Endothelial cell of umbilical vein (primary cell): ENCODE measurements around the gene MELTF. TPM values are rescaled to one million over a fixed set of nuclear protein-coding genes. Genes with fewer than 3 reads are reported as not detected.

Source experiments
- BruUV-seq: library from RNA; stranded (reverse); fragments of 400-500 nt; replicated peaks from 2 replicates; lab custom pipeline; 2021; lab: Mats Ljungman, UMichigan
- CTCF ChIA-PET: fragments of 300-600, 350-600 bp; sonication (Branson Sonifier 250); formaldehyde crosslinking; loops from one replicate; lab custom pipeline; 2021; ENCODE audit warnings: antibody characterized with exemption, inconsistent platforms; lab: Charles Lee
- POLR2A ChIA-PET: fragments of 300-600, 350-600 bp; sonication (Branson Sonifier 250); formaldehyde crosslinking; loops from one replicate; lab custom pipeline; 2021; ENCODE audit warnings: antibody characterized with exemption, inconsistent platforms; lab: Charles Lee
- DNase-seq: peaks from one replicate; pipeline ENCODE4 v3.0.0-alpha.2; 2011; ENCODE audit warnings: low read depth, low spot score
- FAIRE-seq: peaks from 2 replicates; lab custom pipeline; 2011; peaks lifted over from hg19 to GRCh38; lab: Jason Lieb, UNC
- H2AFZ ChIP-seq: 2 replicates; pipeline ENCODE4 v1.6.0; 2012; ENCODE audit warnings: low read depth, low read length, control low read depth, inconsistent platforms
- H3K27ac ChIP-seq: 2 replicates; pipeline ENCODE4 v1.5.1; 2011; ENCODE audit warnings: low read depth, mild to moderate bottlenecking, control low read depth, low read length, moderate library complexity; ENCODE audit not compliant: insufficient read depth
- H3K27me3 ChIP-seq, 2 experiments: 2 replicates each; pipeline versions ENCODE4 v1.6.0 to v1.6.1; 2011; ENCODE audit warnings: low read length in 2 of 2, mixed read lengths in 1 of 2; ENCODE audit not compliant: control insufficient read depth in 2 of 2, insufficient read depth in 2 of 2
- H3K36me3 ChIP-seq, 2 experiments: 2 replicates in 1 of 2; 3 replicates in 1 of 2; pipeline ENCODE4 v1.5.1; 2011; ENCODE audit warnings: low read length in 2 of 2, mild to moderate bottlenecking in 1 of 2, moderate library complexity in 1 of 2; ENCODE audit not compliant: control insufficient read depth in 2 of 2, insufficient read depth in 2 of 2; ENCODE audit errors: extremely low read depth in 1 of 2
- H3K4me1 ChIP-seq: 3 replicates; pipeline ENCODE4 v1.5.1; 2011; ENCODE audit warnings: mild to moderate bottlenecking, low read length; ENCODE audit not compliant: control insufficient read depth, insufficient read depth; ENCODE audit errors: extremely low read depth
- H3K4me2 ChIP-seq: 2 replicates; pipeline ENCODE4 v1.6.1; 2011; ENCODE audit warnings: low read length, control low read depth, mixed read lengths; ENCODE audit not compliant: insufficient read depth
- H3K4me3 ChIP-seq, 3 experiments: fragments of 200-600 bp in 1 of 3; sonication (generic), shearing (Covaris generic) in 1 of 3; replicated peaks in 1 of 3; 2 replicates each; pipeline ENCODE4 v1.5.1; 2011 to 2016; ENCODE audit warnings: control low read depth in 3 of 3, low read length in 3 of 3, mild to moderate bottlenecking in 2 of 3, inconsistent platforms in 1 of 3, low read depth in 1 of 3, moderate library complexity in 1 of 3; ENCODE audit not compliant: insufficient read depth in 1 of 3
- H3K79me2 ChIP-seq: 2 replicates; pipeline ENCODE4 v1.6.0; 2012; ENCODE audit warnings: low read length, inconsistent platforms; ENCODE audit not compliant: control insufficient read depth, insufficient read depth
- H3K9ac ChIP-seq: replicated peaks from 2 replicates; pipeline ENCODE3; 2011; ENCODE audit warnings: low read length, control low read depth; ENCODE audit not compliant: insufficient read depth; ENCODE audit errors: extremely low read depth
- H3K9me1 ChIP-seq: replicated peaks from 3 replicates; pipeline ENCODE4 v1.6.0; 2011; ENCODE audit warnings: mild to moderate bottlenecking, low read length; ENCODE audit not compliant: control insufficient read depth, insufficient read depth; ENCODE audit errors: extremely low read depth
- H3K9me3 ChIP-seq: replicated peaks from 2 replicates; pipeline ENCODE4 v1.5.1; 2012; ENCODE audit warnings: low read length, inconsistent platforms; ENCODE audit not compliant: control insufficient read depth, insufficient read depth
- H4K20me1 ChIP-seq: replicated peaks from 2 replicates; pipeline ENCODE3; 2011; ENCODE audit warnings: mild to moderate bottlenecking, low read length; ENCODE audit not compliant: control insufficient read depth, insufficient read depth; ENCODE audit errors: extremely low read depth
- CTCF ChIP-seq, 2 donors: IDR thresholded peaks; 1 replicate in 1 of 2; 2 replicates in 1 of 2; pipeline ENCODE4 v1.5.1; 2011; ENCODE audit warnings: low read length in 2 of 2, mild to moderate bottlenecking in 2 of 2, moderate library complexity in 2 of 2, control low read depth in 1 of 2, inconsistent platforms in 1 of 2, low read depth in 1 of 2; ENCODE audit not compliant: insufficient read depth in 1 of 2; ENCODE audit errors: extremely low read depth in 1 of 2
- EZH2 ChIP-seq: IDR thresholded peaks from 2 replicates; pipeline ENCODE4 v1.6.1; 2012; ENCODE audit warnings: borderline replicate concordance, low read depth, mild to moderate bottlenecking, moderate library complexity, low read length, inconsistent platforms; ENCODE audit not compliant: severe bottlenecking
- FOS ChIP-seq: IDR thresholded peaks from 2 replicates; pipeline ENCODE4 v1.6.1; 2011; ENCODE audit warnings: mild to moderate bottlenecking, low read length, moderate library complexity, borderline replicate concordance; ENCODE audit not compliant: insufficient read depth
- GATA2 ChIP-seq: IDR thresholded peaks from 2 replicates; pipeline ENCODE4 v1.7.0; 2011; ENCODE audit warnings: low read depth, mild to moderate bottlenecking, moderate library complexity, mixed read lengths, low read length; ENCODE audit not compliant: insufficient read length, insufficient read depth
- JUN ChIP-seq: IDR thresholded peaks from 2 replicates; pipeline ENCODE4 v1.6.1; 2011; ENCODE audit warnings: borderline replicate concordance, low read depth; ENCODE audit not compliant: insufficient read length, insufficient read depth
- MAX ChIP-seq: IDR thresholded peaks from 2 replicates; pipeline ENCODE4 v1.6.1; 2011; ENCODE audit not compliant: insufficient read depth, insufficient read length
- MYC ChIP-seq: IDR thresholded peaks from one replicate; pipeline ENCODE4 v1.6.1; 2011; ENCODE audit warnings: mild to moderate bottlenecking, low read depth, low read length
- POLR2A ChIP-seq: IDR thresholded peaks from 2 replicates; pipeline ENCODE4 v1.6.1; 2012; ENCODE audit warnings: low read depth, mild to moderate bottlenecking, control low read depth, low read length
- POLR2AphosphoS5 ChIP-seq: IDR thresholded peaks from 2 replicates; pipeline ENCODE4 v1.6.1; 2012; ENCODE audit warnings: low read depth, mild to moderate bottlenecking, control low read depth, low read length, moderate library complexity; ENCODE audit not compliant: insufficient read depth
- dilution Hi-C: fragments of 300-500 bp; cut with MboI; formaldehyde crosslinking; loops from one replicate; pipeline ENCODE4 v1.15.0; 2019; ENCODE audit warnings: low sequenced_read_pairs; ENCODE audit not compliant: extremely low pct_ligation_motif_present
- intact Hi-C: fragments of 100-400 bp; cut with micrococcal nuclease; formaldehyde crosslinking; loops from one replicate; pipeline ENCODE4 v1.10.0; 2022
- polyA plus RNA-seq, 4 experiments: library from polyadenylated mRNA; depleted of rRNA in 3 of 4; stranded (reverse) in 3 of 4; unstranded in 1 of 4; fragments of >200 nt; gene quantifications; 2 replicates each; pipeline versions ENCODE4 v1.2.1 to v1.2.3, GENCODE V29; 2011 to 2012; ENCODE audit warnings: missing spikeins in 1 of 4
- total RNA-seq: library from RNA; stranded (reverse); gene quantifications from 2 replicates; pipeline ENCODE4 v1.2.3, GENCODE V29; 2021

Gene MELTF
- total and polyA plus RNA-seq, 2 donors (not counting 3 experiments of a cell fraction or from before 2014, with no cell fraction given), result 0.59 to 2.3 TPM

- Histone ChIP-seq H3K79me2 (no peaks in the 10 kb centered on the region), H2AFZ (no peak overlapping the region), H3K4me2 (no peak overlapping the region), H3K9me1 (no peaks in the 10 kb centered on the region), H4K20me1 (no peaks in the 10 kb centered on the region), H3K4me1 (no peaks in the 10 kb centered on the region), H3K27ac (no peak overlapping the region), H3K9ac (no peak overlapping the region), H3K4me3 (no peak overlapping the region), H3K9me3 (no peaks in the 10 kb centered on the region), H3K27me3 (no peaks in the 10 kb centered on the region), H3K36me3 (no peaks in the 10 kb centered on the region)
- ChIA-PET POLR2A (no interaction called here), CTCF (no interaction called here)
- BruUV-seq, result no TSS peak
- intact Hi-C loops, result no loop called here
- dilution Hi-C loops, result no loop called here
- no peak for DNase-seq
- no peak for TF ChIP-seq GATA2
- FAIRE-seq, result no peak
These were observed 17.7 kb downstream of the MELTF start for GRCh38 chr3:197011780-197012539.

- no peak for DNase-seq
- no peak for TF ChIP-seq FOS
- TF ChIP-seq MYC, result no peak
- no peak for TF ChIP-seq MAX
- TF ChIP-seq JUN, result no peak
- TF ChIP-seq POLR2A, result no peak
- no peak for TF ChIP-seq EZH2
- TF ChIP-seq CTCF (IDR thresholded peaks at IDR 0.05; ENCODE audit: extremely low read depth in 1 of 2, insufficient read depth in 1 of 2, low read depth in 1 of 2, low read length in 2 of 2), result no peak
- no peak for TF ChIP-seq GATA2
- no peak for TF ChIP-seq POLR2AphosphoS5
- H3K79me2 ChIP-seq, result no peaks in the 10 kb centered on the region
- H3K36me3 ChIP-seq, result no peaks in the 10 kb centered on the region
- dilution Hi-C loops, result no loop called here
- no peak overlapping the region for H3K9ac ChIP-seq
- H3K4me3 ChIP-seq, result no peak overlapping the region
- H3K27me3 ChIP-seq, result no peaks in the 10 kb centered on the region
- no peaks in the 10 kb centered on the region for H4K20me1 ChIP-seq
- no peak overlapping the region for H3K27ac ChIP-seq
- no peaks in the 10 kb centered on the region for H3K9me3 ChIP-seq
- no TSS peak for BruUV-seq
- H3K9me1 ChIP-seq, result no peaks in the 10 kb centered on the region
- no peaks in the 10 kb centered on the region for H3K4me1 ChIP-seq
- ChIA-PET CTCF (interaction anchor here (1.3 to 2.3 kb wide), 2 partner anchors 8 to 19 kb away, joined by 3 to 9 read pairs; partner anchors contain the start of gene MELTF), POLR2A (no interaction called here)
- H3K4me2 ChIP-seq, result no peak overlapping the region
- H2AFZ ChIP-seq, result no peak overlapping the region
- intact Hi-C loops, result no loop called here
- no peak for FAIRE-seq
These were observed 18.9 kb downstream of the MELTF start for GRCh38 chr3:197010556-197011351.
